Ascending aorta (tissue), 2 donors: Measurements from ENCODE around the gene UVSSA. TPM values are rescaled to one million over a fixed set of nuclear protein-coding genes. Genes with fewer than 3 reads are reported as not detected.

ENCODE experiments used
- DNase-seq, 2 donors: peaks; one replicate each; pipeline ENCODE4 v3.0.0-alpha.2; 2019; ENCODE audit warnings: low spot score in 2 of 2
- H3K27ac ChIP-seq, 2 donors: fragments of 200-600 bp; sonication (generic); one replicate each; pipeline ENCODE4 v1.5.1; 2016 to 2017; ENCODE audit warnings: mild to moderate bottlenecking in 1 of 2
- H3K27me3 ChIP-seq: fragments of 200-600 bp; sonication (generic); one replicate; pipeline ENCODE4 v1.5.1; 2017
- H3K36me3 ChIP-seq, 2 donors: fragments of 200-600 bp; sonication (generic); one replicate each; pipeline ENCODE4 v1.5.1; 2016
- H3K4me1 ChIP-seq, 2 donors: fragments of 200-600 bp; sonication (generic); one replicate each; pipeline ENCODE4 v1.5.1; 2016 to 2017; ENCODE audit warnings: mild to moderate bottlenecking in 1 of 2
- H3K4me3 ChIP-seq, 2 donors: fragments of 200-600 bp; sonication (generic); one replicate each; pipeline ENCODE4 v1.5.1; 2016 to 2017; ENCODE audit warnings: mild to moderate bottlenecking in 1 of 2
- H3K9me3 ChIP-seq, 2 donors: fragments of 200-600 bp; sonication (generic); one replicate each; pipeline ENCODE4 v1.5.1; 2016
- CTCF ChIP-seq, 3 experiments: fragments of 200-600 bp in 2 of 3; fragments of 450-650 bp in 1 of 3; sonication (generic) in 2 of 3; IDR thresholded peaks; one replicate each; pipeline ENCODE4 v1.5.1; 2016 to 2019; ENCODE audit warnings: antibody characterized with exemption in 3 of 3, mild to moderate bottlenecking in 1 of 3, moderate library complexity in 1 of 3
- intact Hi-C: fragments of 100-400 bp; cut with DNase I; formaldehyde crosslinking; loops from one replicate; pipeline ENCODE4 v1.15.1; 2023
- total RNA-seq: library from RNA; depleted of rRNA; stranded (reverse); fragments of >200 nt; gene quantifications from one replicate; pipeline ENCODE4 v1.1.0, GENCODE V29; 2016

UVSSA gene
- total RNA-seq, 1 donor from 2014 or later = 56.9 TPM

GRCh38 chr4:1337376-1337831 is 9.6 kb upstream of the UVSSA start:
- Histone ChIP-seq H3K36me3 (peaks cover 58 to 82% of the 10 kb centered on the region in 2 donors), H3K9me3 (no peaks in the 10 kb centered on the region), H3K27ac (no peak overlapping the region), H3K4me1 (no peaks in the 10 kb centered on the region), H3K4me3 (no peak overlapping the region), H3K27me3 (no peaks in the 10 kb centered on the region)
- no peak for TF ChIP-seq CTCF (IDR thresholded peaks at IDR 0.05)
- no peak for DNase-seq
- intact Hi-C loops = no loop called here

- Histone ChIP-seq H3K36me3 (peaks cover 52 to 75% of the 10 kb centered on the region in 2 donors), H3K4me3 (no peak overlapping the region), H3K27ac (no peak overlapping the region), H3K9me3 (no peaks in the 10 kb centered on the region), H3K27me3 (no peaks in the 10 kb centered on the region), H3K4me1 (no peaks in the 10 kb centered on the region)
- intact Hi-C loops = no loop called here
- no peak for DNase-seq
- TF ChIP-seq CTCF (IDR thresholded peaks at IDR 0.05) = no peak
These were observed 8.9 kb upstream of the UVSSA start for GRCh38 chr4:1337951-1338751.

- no peaks in the 10 kb centered on the region for H3K4me1 ChIP-seq
- peaks cover 50 to 72% of the 10 kb centered on the region in 2 donors for H3K36me3 ChIP-seq
- no peaks in the 10 kb centered on the region for H3K9me3 ChIP-seq
- no peak for DNase-seq
- H3K4me3 ChIP-seq = no peak overlapping the region
- no peak for TF ChIP-seq CTCF (IDR thresholded peaks at IDR 0.05)
- no peak overlapping the region for H3K27ac ChIP-seq
- H3K27me3 ChIP-seq = no peaks in the 10 kb centered on the region
- intact Hi-C loops = no loop called here
These were observed 8.1 kb upstream of the UVSSA start for GRCh38 chr4:1338752-1339414.

GRCh38 chr4:1339489-1339888 is 7.5 kb upstream of the UVSSA start:
- intact Hi-C loops = no loop called here
- no peak for TF ChIP-seq CTCF (IDR thresholded peaks at IDR 0.05)
- Histone ChIP-seq H3K4me1 (no peaks in the 10 kb centered on the region), H3K9me3 (no peaks in the 10 kb centered on the region), H3K4me3 (no peak overlapping the region), H3K27ac (no peak overlapping the region), H3K36me3 (peaks cover 50 to 67% of the 10 kb centered on the region in 2 donors), H3K27me3 (no peaks in the 10 kb centered on the region)
- DNase-seq = no peak

GRCh38 chr4:1340181-1340747 is 6.7 kb upstream of the UVSSA start:
- no peak for DNase-seq
- Histone ChIP-seq H3K27ac (no peak overlapping the region), H3K4me3 (no peak overlapping the region), H3K9me3 (no peaks in the 10 kb centered on the region), H3K36me3 (peaks cover 50 to 59% of the 10 kb centered on the region in 2 donors), H3K27me3 (no peaks in the 10 kb centered on the region), H3K4me1 (no peaks in the 10 kb centered on the region)
- intact Hi-C loops = loop anchor here (10.0 kb wide), 2 partner anchors 295 to 1505 kb away; partner anchors contain the start of gene ADD1
- TF ChIP-seq CTCF (IDR thresholded peaks at IDR 0.05) = no peak
